ENCODE measurements around the gene IGLL5.
"Not testable (repeated sequence)": the region's sequence is repeated elsewhere in the genome, so short reads cannot be mapped to it uniquely, and the experiment has no call there.

The IGLL5 gene

DNA sequence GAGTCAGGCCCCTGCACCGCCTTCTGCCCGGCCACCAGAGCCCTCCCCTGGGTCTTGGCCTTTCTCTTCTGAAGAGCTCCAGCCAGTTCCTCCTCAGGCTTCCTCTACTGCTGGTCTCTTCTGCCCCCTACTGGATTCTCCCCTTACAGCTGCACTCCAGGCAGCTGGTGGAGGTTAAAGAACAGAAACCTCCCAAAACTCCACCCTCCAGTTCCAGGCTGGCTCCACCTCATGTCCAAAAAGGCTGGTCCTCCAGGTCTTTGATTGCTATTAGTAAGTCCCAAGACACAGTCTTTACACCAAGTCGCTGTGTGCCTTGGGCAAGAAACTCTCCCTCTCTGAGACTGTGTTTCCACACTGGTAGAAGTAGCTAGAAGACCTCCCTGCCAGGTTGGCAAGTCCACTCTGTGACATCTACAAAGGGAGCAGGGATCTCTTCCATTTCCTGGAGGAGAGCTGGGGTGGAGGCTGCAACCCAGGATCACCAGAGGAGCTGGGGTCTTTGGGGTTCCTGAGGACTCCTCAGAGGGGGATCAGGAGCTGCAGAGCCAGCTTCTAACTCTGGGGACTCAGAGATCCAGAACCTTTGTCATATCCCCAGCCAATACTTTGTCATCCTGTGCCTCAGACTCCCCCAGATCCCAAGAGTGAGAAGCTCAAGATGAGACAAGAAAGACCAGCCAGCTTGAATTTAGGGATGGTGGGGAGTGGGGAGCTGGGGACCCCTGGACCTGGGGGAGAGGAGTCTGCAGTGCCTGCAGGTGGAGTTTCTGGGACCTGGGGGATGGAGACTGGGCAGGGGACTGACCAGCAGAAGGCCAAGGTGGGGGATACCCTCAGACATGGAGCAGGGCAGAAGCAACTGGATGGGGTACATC, 3.4 kb upstream of the IGLL5 start:
- in situ Hi-C loops (cut with HindIII; ENCODE audit: low sequenced_read_pairs) = no loop called here

DNA sequence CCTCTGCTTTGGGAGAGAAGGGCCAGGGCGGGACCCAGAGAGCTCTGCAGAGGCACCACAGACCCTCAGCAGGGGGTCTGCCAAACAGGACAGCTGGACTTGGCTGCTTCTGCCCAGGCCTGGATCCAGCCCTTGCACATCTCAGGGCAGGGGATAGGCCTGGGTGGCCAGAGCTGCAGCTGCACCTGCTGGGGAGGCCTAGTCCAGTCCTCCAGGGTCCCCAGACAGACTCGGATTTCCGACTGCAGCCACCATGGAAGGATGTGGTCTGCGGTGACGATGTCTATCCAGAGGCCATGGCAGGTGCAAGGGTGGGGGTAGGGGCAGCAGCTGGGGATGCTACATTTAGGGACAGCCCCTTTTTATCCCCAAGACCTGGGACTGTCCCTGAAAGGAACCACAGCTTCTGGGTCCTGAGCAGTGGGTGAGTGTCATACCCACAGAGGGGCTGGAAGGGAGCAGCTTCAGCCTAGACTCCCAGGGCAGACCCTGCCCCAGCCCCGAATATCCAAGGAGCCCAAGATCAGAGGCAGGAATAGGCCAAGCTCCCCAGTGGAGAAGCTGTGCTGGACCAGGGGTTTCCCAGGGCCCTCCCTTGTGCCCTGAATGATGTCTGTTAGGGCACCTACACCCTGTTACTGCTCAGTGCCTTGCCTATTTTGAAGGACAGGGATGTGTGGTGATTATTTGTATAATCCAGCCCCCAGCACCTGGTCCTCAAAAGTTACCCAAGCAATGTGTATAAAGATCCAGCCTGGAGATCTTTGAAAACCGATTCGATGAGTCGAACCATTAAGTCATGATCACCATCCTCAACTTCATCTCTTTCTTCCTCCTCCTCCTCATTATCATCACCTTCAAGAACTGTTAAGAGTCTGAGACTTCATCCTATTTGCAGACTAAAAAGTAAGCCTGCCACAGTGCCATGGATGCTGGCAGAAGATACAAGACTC, 2.5 kb upstream of the IGLL5 start:
- in situ Hi-C loops (cut with HindIII; ENCODE audit: low sequenced_read_pairs) = no loop called here

DNA sequence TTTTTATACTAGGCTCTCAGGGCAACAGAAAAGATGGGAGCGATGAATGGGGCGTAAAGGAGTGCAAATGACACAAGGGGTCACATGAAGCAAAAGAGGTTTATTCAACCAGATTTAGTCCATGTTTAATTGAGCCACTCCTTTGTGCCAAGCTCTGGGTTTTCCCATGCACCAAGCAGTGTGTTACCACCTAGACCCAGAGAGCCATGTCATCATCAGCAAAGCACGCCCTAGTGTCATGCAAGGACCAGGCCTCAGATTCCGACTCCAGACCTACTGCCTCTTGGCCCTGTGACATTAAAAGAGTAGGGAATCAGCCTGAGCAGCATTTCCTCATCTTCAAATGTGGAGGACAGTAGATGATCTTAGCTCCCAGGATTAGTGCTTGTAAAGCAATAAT, 1.1 kb upstream of the IGLL5 start:
- in situ Hi-C loops (cut with HindIII; ENCODE audit: low sequenced_read_pairs) = no loop called here

DNA sequence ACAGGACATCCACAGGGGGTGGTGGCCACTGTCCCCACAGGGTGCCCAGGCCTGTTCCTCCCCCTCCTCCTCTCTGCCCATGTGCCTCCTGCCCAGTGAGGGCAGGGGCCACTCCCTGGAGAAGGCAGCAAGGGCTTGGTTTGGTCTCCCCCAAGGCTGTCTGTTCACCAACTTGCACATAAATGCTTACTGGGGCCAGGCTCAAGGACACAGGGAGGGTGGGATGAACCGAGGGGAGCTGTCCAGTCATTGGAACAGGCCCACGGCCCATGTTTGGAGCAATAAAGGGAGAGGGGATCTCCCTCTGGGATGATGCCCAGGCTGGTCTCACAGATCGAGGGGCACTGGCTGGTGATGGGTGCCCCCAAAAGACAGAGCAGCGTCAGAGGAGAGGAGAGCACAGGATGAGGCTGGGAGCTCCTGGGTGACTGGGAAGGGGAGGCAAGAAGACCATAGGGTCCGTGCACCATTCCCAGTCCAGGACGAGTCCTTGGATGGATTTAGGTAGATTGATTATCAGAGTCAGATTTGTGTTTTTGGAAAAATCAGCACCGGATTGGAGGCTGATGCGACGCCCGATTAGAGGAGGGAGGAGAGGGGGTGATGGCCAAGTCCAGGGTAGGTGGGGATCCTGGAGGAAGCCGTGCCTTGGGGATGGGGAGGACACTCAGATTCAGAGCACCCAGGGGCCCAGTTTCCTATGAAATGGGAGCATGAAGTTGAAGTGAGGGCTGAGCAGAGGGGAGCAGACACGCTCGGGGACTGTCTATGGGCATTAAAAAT, 1.1 kb downstream of the IGLL5 start:
- in situ Hi-C loops (cut with HindIII; ENCODE audit: low sequenced_read_pairs) = no loop called here

DNA sequence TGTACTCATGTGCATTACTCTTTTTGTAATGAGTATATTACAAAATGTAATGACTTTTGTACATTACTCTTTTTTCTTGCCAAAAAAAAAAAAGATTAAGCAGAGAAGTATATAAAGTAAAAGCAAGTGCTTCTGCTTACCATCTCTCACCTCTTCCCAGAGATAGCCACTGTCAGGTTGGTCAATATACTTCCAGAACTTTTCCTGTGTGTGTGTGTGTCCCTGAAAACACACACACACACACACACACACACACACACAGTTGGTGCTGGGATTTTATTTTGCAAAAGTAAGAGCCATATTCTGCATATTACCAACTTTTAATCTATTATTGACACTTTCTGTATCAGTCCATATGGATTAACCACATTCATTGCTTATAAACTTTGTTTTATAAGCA, 2.5 kb downstream of the IGLL5 start:
- in situ Hi-C loops (cut with HindIII; ENCODE audit: low sequenced_read_pairs) = no loop called here

DNA sequence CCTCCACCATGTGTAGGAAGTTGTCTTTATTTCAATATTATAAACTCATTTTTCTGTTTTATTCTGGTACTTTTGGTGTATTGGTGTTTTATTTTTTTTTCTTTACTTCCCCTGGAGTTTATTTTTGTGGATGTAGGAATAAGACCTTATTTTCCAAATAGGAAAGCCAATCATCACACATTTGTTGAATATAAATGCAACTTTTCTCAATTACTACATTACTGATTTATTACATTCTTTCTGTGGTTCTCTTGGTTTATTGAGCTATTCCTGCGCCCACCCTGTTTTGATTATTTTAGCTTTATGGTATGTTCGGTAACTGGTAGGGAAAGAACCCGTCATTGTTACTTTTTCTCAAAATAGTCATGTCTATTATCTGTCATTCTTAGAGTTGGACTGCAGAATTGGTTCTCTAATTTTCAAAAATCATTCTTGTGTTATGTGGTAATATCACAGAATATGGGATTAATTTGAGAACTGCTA, 3.6 kb downstream of the IGLL5 start:
- in situ Hi-C loops (cut with HindIII; ENCODE audit: low sequenced_read_pairs) = no loop called here

DNA sequence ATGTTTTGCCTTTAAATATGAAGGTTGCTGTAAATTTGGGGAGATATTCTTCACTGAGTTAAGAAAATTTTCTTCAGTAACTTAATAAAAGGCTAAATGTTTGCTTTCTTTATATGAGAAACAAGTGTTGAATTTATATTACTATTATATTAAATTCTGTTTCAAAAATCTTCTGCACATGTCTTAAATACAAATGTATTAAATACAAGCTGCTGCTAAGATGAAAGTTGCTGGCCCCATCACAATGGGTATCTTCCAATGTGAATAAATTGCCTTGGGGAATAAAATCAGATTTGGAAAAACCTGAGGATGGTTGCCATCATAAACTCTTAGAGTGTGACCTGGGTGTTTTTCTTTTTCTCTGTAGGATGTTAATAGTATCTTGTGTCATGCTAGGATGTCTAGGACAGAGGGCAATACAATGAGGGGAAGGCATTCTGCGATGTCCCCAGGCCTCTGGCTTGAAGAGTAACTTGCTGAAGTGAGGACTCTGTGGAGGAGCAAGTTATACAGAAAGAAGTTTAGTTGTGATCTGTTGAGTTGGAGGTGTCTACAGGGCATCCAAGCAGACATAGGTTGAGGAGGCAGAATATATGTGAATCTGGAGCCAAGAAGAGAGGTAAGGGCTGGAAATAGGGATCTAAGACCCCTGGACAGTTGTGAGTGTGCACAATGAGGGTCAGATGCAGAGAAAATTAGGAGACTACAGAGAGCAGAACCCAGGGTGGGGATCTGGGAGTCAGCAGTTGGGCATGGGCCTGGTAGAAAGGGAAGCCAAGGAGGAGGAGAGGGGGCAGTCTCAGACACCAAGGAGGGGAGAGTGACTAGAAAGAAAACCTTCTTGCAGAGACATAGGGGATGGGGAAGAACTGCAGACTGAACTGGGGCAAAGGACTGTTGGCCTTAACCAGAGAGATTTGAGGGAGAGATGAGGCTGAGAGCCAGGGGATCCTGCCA, 4.8 kb downstream of the IGLL5 start:
- in situ Hi-C loops (cut with HindIII; ENCODE audit: low sequenced_read_pairs) = no loop called here

DNA sequence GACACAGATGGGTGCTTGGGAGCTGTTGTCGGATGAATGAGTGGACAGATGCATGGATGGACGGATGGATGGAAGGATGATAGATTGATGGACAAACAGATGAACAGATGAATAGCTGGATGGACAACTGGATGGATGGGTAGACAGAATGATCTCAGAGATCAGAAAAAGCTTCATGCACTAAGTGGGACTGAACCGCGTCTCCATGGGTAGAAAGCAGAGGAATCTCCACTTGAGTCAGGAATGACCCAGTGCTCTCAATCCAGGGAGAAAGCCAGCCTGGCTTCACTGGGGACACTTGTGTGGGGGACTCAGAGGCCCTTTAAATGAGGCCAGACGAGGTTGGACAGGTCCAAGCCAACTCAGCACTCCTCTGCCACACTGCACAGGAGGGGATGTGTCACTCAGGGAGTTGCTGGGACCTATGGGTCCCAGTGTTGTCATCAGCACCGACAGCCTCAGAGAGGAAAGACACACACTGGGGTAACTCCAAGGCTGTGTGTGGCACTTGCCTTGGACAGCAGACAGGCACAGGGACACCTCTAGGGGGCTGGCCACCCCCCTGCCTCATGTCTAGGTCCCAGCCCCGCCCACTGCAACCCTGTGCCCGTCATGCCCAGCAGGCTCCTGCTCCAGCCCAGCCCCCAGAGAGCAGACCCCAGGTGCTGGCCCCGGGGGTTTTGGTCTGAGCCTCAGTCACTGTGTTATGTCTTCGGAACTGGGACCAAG, 5.6 kb downstream of the IGLL5 start:
- in situ Hi-C loops (cut with HindIII; ENCODE audit: low sequenced_read_pairs) = no loop called here

DNA sequence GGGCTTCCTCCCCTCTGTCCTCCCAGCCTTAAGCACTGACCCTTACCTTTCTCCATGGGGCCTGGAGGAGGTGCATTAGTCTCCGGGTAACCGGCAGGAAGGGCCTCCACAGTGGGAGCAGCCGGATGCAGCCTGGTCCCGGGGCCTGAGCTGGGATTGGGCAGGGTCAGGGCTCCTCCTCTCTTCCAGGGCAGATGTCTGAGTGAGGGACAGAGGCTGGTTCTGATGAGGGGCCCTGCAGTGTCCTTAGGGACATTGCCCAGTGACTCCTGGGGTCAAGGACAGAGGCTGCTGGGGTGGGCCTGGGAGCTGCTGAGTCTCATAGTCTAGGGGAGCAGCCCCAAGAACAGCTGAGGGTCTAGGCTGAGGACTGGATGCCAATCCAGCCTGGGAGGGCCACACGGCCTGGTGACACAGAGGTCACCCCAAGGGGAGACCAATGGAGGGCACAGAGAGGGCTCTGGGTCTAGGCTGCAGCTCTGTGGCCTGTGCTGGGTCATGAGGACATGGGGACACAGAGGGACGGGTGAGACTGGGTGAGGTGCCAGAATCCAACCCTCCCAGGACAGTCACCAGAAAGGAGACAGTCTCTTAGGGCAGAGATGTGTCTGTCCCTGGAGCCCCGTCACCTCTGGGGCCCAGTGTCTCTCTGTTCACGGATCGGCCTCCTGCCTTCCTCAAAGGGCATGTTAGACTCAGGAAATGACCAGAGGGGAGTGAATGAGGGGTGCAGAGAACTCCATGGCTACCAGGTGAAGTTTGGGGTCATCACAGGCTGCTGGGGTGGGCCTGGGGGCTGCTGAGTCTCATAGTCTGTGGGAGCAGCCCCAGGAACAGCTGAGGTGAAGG, 6.5 kb downstream of the IGLL5 start:
- in situ Hi-C loops (cut with HindIII; ENCODE audit: low sequenced_read_pairs) = no loop called here

DNA sequence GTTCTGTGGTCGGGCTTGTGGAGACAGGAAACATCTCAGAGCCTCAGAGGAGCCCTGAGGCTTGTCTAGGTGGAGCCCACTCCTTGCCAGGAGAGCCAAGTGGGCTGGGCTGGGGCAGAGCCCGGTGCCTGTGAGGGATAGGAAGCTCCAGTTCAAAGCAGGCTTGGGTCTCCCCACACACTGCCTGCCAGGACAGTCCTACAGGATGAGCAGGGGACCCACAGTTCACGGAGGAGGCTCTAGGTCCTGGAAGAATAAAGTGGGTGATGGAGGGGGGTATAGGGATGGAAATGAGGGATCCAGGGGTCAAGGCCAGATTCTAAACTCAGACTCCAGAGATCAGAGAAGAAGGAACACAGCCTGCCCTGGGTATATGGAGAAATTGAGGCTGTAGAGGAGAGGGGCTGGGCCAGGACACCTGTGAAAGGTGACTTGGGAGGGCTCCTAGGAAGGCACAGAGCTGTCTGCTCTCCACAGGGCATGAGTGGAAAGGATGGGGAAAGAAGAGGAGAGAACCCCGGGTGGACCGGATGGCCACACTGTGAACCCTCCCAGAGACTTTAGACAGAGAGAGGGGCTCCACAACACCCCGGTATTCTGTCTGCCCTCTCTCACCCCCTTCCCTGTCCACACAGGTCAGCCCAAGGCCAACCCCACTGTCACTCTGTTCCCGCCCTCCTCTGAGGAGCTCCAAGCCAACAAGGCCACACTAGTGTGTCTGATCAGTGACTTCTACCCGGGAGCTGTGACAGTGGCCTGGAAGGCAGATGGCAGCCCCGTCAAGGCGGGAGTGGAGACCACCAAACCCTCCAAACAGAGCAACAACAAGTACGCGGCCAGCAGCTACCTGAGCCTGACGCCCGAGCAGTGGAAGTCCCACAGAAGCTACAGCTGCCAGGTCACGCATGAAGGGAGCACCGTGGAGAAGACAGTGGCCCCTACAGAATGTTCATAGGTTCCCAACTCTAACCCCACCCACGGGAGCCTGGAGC, 7.4 kb downstream of the IGLL5 start:
- in situ Hi-C loops (cut with HindIII; ENCODE audit: low sequenced_read_pairs) = no loop called here

DNA sequence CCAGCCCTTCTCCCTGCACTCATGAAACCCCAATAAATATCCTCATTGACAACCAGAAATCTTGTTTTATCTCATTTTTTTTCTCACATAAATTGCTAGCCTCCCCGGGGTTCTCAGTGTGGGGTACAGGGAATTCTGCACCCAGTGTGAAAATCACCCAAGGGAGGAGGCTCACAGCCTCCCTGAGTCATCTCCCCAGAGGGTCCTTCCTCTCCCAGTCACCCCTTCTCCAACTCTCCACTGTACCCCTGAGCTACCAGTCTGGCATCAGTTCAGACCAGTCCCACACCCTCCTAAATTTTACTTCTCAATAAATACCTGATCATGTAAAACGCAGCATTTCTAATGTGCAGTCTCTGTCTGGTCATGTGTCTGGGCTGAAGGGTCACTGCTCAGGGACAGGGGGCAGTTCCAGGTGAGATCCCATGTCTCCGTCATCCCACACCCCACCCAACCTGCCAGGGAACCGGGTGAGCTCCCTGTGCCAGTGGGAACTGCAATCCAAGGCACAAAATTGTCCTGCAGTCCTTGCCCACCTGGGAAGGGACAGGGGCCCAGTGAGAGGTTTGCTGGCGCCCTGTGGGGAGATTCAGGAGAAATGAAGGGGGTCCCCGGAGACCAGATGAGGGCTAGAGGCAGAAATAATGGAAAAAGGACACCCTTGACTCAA, 8.3 kb downstream of the IGLL5 start:
- in situ Hi-C loops (cut with HindIII; ENCODE audit: low sequenced_read_pairs) = no loop called here

DNA sequence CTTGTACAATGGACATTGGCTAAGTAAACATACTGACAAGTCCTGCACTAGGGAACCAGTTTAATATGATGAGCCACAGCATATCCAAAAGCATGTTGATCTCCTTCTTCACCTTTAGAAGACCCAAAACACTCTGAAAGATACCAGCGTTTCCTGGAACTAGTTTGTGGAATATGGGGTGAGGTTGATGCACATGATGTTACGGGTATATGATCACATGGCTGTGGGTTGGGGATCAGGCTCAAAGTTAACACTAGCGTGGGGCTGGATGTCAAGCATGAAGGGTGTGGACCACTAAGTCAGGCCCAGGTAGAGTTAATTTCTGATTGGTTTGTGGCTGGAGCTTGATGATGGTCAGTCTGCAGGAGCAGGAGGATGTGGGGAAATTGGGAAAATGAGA, 9.0 kb downstream of the IGLL5 start:
- in situ Hi-C loops (cut with HindIII; ENCODE audit: low sequenced_read_pairs) = no loop called here

DNA sequence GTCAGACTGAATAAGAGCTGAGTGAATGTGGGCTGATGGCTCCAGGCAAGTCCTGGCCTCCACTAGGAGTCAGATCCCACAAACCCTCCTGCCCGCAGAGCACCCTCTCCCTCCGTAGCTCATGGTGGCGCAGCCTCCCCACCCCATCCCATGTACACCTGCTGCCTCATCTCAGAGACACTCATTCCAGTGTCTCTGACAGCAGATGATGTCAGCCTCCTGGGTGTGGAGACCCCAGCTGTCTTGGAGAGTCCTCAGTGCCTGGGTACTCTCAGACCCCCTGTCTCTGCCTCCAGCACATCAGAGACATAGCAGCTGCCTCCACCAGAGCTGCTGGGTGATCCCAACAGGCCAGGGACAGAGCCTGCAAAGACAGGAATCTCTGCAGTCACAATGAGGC, 9.5 kb downstream of the IGLL5 start:
- in situ Hi-C loops (cut with HindIII; ENCODE audit: low sequenced_read_pairs) = no loop called here

DNA sequence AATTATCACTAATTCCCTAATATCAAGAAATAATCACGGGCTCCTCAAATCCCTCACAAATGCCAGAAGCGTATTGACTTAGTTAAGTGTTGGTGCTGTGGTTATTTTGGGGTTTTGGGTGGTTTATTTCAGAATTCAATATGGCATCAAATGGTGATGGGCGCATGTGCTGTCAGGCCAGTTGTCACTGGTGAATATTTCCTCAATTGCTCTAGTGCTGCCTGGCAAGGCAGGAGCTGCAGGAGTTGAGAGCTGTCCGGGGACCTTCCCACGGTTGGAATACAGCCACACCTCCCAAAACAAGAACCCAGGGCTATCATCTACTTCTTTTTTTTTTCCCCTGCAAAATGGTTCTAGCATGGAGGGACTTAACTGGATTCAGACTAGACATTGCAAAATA, 10.3 kb downstream of the IGLL5 start:
- in situ Hi-C loops (cut with HindIII; ENCODE audit: low sequenced_read_pairs) = no loop called here

DNA sequence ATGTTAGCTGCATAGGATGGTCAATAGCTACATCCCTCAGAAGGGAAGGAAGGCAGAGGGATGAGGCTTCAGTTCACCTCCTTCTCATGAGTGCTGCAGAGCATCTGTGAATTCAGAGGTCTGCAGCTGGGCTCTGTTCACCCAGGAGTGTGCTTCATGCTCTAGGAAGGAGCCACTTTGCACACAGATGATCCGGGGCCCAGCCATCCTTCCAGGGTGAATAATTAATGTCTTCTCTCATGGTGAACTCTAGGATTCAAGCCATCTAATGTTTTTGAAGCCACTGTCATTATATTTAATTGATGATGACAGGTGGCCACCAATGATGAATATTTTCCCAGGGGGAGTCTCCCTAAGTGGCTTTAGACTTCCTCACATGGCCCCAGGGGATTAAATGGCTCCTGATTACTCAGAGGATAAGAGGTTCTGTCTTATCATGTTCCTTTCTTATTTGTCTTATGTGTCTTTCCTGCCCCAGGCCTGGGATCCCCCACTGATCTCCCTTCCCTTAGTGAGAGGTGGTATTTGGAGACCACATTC, 10.9 kb downstream of the IGLL5 start:
- in situ Hi-C loops (cut with HindIII; ENCODE audit: low sequenced_read_pairs) = not testable (repeated sequence)

Data from DLD1 (cell line).